AG08395 (cell line): ENCODE data around the gene SPATA13.

Source experiments
- DNase-seq: peaks from one replicate; pipeline ENCODE4 v3.0.0; 2012; ENCODE audit warnings: mixed read lengths, low spot score

SPATA13 gene

DNA sequence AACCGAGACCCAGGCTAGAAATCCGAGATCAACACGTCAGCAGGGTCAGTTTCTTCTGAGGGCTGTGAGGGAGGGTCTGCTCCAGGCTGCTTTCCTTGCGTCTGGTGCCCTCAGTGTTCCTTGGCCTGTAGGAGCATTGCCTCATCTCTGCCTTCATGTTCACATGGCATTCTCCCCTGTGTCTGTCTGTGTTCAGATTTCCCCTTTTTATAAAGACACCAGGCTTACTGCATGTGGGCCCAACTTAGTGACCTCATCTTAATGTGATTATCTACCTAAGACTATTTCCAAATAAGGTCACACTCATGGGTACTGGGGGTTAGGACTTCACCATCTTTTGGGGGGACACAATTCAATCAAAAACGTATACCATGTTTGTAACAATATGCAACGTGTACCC lies 91.6 kb downstream of the SPATA13 start:
- no peak for DNase-seq

DNA sequence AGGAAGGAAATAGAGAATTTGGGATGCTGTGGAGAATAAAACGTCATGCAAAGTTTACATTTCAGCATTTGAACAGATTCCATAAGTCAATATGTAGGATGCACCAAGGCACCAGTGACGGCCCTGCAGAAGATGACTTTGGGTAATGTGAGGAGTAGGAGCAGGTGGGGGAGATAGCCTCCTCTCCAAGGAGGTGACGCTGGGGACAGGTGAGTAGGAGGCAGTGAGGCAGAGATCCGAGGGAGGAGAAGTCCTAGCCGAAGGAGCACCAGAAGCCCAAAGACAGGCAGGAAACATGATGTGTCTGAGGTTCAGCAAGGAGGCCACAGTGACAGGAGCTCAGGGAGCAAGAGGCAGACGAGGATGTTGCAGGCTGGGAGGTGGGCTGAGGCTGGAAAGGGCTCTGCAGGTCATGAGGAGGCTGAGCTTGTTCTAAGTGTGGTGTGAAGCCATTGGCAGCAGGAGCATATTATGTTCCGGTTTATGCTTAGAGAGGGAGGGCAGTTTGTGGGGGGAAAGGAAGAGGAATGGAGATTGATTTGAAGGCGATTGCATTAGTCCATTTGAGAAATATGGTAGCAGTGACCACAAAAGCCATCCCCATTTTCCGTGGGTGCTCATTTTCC lies 93.1 kb downstream of the SPATA13 start:
- DNase-seq = no peak

DNA sequence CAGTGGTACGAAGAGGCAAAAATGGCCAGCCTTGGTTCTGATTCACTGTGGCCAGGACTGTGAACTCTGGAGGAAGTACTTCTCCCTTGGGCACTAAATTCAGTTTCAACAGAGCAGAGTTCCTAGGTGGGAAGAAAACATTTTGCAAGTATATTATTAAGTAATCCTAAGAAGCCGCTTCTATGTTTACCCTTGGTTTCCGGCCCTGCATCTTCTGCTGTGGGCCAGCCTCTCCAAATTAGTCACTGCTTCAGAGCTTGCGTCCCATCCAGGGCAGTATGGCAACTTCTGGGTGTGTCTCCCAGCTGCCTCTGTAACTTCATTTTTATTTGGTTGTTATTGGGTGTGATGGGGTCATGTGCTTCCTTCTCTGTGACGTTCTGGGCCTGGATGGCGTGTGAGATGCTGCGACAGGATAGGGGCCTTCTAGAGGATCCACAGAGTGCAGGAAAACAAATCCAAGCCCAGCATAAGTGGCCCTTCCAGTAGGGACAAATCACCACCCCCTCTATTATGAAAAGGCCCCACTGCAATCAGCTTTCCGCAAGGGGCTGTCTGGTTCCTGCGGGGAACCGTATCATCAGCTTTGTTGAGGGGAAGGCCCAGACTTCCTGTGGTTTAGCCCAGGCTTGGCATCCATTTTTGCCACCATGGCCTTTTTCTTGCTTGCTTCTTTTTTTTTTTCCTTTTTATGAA lies 93.8 kb downstream of the SPATA13 start:
- DNase-seq = no peak

DNA sequence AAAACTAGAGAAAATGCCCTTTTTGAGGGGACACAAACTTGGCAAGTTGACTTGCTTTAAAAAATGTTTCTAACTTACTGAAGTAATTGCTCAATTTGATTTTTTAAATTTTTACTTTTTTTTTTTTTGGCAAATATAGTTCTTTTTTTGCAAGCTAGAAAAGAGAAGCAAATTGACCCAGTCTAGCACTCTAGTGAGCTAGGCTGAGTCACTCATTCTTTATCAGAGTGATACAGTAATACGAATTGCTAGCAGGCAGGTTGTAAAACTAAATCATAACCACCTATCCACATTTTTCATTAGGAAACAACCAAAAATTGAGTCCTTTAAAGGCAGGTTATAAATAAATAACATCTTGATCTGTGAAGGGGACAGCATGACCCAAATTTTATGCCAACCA lies 97.0 kb downstream of the SPATA13 start:
- DNase-seq = no peak

DNA sequence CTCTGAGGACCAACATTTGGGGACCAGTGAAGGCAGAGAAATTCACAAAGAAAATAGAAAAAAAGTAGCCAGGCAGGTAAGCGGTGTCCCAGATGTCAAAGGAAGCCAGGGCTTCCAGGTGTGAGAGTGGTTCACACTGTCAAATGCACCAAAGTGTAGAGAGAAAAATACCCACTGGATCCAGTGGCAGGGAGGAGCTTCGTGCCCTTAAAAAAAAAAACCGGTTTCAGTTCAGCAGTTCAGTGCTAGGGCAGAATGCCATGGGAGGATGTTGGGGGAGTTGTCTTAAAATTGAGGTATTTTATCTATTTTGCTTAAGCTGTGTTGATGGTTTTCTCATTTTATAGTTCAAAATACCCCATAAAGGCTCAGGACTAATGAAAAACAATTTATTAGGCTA lies 101.0 kb downstream of the SPATA13 start:
- no peak for DNase-seq

DNA sequence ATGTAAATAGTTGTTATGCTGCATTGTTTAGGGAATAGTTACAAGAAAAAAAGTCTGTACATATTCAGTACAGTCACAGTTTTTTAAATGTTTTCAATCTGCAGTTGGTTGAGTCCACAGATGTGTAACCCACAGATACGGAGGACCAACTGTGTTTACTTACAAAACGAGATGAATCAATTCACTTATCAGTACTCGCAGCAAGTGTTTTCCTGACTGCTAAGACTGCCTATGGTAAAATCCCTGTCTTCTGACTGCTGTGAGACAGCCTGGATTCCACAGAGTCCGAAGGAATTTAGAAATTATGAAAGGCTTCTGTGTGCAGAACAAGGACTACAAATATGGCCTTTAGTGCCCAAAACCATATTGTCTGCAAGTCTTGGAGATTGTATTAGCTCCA lies 103.1 kb downstream of the SPATA13 start:
- DNase-seq = peak; percentile 14

DNA sequence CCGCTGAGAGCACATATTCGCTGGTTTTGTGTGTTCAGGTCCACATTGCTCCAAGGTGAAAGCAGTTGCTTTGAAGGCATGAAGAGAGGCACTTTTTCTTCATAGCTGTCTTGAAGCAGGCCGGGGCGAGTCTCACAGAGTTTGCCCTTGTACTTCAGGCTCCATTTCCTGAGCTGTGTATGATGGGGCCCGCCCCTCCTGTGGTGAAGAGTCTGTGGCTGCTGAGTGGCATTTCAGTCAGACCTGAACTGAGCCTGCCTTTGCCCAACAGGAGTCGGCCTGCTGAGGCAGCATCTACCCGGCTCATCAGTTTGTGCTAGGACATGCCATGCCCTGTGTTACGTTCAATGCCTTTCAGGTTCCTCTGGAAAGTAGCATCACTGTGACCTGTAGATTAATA lies 104.5 kb downstream of the SPATA13 start:
- DNase-seq = no peak

DNA sequence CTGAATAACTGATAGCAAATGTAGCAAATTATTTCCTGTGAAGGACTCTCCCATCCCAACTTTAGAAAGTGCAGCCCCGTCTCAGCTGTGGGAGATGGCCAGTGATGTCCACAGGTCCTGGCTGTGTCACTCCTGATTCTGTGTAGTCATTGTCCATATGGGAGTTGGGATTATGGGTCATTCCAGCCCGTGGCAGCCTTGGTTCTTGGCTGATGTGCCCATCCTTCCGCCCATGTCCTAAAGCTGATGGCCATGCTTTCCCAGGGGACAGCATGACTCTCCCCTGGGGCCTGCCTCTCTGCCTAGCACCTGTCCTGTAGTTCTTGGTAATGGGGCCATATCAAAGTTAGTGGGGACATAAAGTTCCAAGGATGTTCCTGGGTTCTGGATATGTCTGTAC lies 104.9 kb downstream of the SPATA13 start:
- DNase-seq = no peak

DNA sequence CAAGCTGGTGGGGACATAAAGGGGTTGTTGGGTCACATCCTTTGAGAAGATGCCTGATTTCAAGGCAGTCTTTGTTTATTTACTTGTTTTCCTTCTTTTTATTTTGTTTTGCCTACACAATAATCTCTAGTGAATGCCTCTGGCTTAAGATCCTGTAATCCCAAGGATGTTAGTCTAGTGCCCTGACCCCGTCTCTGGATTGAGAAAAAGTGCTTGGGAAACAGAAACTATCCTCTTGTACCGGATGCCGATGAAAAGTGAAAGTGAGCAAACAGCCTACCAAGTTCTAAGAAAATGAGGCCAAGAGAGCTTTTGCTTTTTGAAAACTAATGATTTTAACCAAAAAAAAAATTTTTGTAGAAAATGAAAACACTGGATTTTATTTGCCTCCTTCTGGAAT lies 106.8 kb downstream of the SPATA13 start:
- peak; percentile 54 for DNase-seq

DNA sequence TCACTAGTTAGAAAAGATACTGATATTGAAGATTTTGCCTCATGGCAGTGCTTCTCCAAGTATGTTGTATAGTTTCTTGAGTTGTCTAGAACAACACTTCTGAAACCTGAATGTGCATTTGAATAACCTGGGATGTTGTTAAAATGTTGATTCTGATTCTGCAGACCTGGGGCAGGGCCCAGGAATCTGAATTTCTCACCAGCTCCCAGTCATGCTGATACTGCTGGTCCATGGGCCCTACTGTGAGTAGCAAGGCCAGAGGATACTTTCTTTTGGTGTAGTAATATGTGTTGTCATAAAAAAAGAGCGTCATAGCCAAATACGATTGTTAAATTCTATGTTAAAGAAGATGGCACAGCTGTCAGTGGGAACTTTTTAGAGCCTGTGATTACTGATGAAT lies 107.3 kb downstream of the SPATA13 start:
- DNase-seq = no peak

DNA sequence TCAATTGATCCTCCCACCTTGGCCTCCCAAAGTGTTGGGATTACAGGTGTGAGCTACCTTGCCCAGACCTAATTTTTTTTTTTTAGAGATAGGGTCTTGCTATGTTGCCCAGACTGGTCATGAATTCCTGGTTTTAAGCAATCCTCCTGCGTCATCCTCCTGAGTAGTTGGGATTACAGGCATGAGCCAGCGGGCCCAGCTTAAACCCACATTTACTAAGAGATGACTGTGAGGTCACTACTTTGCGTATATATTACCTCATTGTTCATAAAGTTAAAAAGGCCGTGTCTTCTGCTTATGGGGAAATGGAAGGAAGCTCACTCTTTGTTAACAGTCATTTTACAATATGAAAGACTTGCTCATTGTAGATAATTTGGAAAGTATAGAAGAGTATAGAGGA lies 109.3 kb downstream of the SPATA13 start:
- DNase-seq = no peak

DNA sequence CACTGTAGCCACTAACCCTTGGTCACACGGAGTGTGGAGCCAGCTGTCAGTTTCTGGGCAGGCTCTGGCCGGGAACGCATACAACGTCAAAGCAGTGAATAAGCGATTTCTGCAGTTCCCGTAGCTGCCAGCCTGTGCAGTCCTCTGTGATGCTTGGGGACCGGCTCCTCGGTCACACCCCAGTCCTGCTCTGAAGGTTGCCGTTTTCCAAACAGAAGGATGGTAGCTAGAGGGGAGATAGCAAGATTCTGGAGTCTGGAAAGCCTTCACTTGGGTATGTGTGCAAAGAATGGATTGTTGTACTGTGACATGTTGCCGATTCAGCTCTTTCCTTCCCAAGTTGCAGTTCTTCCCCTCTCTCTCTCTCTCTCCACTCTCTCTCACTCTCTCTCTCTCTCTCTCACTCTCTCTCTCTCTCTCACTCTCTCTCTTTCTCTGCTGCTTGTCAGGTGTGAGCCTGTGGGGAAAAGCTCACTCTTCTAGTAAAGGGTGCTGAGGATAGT lies 110.2 kb downstream of the SPATA13 start:
- DNase-seq = peak; percentile 72

DNA sequence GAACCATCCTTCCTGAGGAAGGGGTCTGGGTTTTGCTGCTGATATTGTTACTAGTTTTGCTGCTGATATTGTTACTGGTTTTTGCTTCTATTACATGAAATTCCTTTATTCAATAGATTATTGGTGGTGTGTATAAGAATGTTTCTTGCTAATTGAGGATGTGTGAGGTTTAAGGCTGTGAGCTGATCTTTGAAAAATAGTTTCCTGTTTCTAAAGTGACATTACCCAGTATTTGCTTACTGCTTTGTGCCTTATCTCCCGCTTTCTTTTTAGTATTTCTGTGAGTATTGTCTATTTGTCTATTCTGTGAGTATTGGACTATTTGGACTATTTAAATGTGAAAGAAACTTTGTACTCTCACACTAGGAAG lies 110.7 kb downstream of the SPATA13 start:
- no peak for DNase-seq

DNA sequence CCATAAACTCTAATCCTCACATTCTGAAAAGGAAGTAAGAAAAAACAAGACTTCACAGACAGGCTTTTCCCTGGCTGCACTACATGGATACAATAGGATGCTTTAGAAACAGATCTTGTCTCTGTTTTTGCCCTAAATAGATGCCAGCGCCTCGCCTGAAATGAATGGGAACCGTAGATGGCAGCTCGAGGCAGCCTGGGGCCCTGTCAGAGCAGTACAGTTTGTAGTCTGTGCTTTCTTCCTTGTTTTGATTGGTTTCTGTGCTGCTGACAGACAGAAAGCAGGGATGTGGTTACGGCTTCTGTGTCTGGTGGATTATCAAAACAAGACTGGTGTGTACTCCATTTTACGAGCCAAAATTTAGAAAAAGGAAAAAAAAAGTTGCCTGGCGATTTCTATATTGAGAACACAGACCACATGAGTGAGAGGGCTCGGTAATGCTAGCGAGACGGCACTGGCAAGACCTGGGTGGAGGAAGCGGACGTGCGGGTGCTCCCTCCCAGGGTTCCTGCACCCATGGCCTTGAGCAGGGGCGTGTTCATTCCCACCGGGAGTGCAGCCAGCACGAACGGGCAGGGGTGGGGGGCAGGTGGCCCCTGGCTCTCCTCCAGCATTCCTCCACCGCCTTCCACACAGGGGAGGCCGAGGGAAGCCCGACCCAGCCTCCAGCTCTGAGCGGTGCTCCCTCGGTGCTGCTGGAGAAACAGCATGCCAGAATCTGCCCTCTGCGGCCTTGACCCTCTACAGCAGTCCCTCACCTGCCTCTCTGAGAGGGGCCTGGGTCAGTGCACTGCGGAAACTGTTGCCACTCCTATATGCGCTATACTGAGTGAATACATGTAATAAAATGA lies 111.3 kb downstream of the SPATA13 start:
- peak; percentile 49 for DNase-seq

DNA sequence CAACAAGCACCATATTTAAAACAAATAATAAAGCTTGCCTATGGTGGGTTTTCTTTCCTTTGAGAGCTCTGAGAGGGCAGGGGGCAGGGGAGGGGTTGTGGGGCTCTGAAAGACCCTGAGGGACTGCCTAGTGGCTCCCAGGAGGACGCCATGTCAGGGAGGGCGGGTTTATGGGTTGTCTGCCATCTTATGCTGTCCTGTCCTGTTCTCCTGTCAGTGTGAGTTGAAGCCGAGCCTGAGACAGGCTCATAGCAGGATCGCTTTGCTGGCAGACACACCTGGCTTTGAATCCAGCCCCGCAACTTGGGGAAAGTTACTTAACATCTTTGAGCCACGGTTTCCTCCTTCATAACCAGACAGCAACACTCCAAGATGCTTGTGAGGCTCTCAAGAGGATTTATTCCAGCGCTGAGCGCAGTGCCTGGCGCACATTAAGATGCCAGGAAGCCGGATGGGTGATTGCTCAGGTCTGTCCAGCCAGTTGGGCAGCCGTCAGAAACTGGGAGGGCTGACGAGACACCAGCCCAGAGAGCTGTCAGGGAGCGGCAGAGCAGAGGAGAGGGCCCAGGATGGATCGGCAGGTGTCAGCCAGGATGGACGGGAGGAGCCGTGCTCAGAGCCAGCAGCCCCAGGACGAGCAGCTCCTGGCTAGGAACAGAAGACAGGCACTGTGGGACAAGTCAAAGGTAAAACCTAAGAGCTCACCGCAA lies 112.1 kb downstream of the SPATA13 start:
- no peak for DNase-seq

DNA sequence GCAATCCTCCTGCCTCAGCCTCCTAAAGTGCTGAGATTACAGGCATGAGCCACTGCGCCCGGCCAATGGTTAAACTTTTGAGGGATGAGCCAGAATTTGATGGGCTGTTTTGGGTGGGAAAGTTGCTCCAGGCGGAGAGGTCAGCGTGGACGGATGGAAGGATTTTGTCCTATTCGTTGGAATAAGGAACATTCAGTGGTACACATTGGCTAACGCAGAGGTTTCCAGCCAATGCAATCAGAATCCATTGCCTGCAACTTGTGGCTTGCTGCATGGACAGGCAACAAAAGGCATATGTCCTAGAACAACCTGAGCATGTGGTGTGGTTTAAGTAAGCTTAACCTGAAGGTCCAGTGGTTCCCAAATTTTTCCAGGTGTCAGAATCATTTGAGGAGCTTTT lies 113.4 kb downstream of the SPATA13 start:
- no peak for DNase-seq

DNA sequence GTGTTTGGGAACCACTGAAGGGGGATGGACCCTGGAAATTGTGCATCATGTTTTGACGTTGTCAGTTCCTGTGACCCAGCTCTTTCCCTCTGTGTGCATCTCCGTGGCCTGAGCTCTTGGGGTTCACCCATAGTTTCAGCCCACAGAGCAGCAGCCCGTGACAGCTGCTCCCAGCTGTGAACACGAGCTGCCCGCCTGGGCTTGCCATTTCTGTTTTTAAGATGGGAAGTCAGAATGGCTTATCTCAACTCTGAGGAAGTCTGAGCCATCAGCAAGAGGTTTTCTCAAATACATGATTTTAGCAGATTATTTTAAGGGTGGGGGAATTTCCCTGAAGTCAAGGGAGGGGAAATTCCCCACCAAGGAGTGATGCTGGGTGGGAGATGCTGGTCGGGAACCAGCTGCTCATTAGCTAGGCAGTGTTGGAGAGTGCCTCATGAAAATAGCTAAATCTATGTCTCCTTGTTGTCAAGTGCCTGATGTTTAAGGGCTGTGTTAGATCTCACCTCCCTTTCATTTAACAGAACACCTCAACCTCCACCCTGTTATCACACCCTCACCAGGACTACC lies 114.0 kb downstream of the SPATA13 start:
- no peak for DNase-seq

DNA sequence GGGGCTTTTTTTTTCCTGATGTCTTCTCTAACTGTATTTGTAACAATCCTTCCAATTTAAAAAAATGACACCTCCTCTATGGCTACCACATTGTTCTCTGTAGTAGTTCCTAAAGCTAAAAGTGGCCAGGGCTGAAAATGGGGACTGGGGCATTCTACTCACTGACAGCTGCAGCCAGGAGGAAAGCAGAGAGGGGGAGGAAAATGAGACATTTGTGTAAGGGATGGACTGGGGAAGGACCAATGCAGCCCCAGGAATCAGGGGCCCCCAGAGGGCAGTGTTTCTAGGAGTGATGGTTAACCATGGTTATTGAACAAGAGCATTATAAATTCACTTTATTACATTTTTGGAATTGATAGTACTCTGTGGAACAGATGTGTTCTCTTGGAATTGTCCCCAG lies 114.5 kb downstream of the SPATA13 start:
- no peak for DNase-seq

DNA sequence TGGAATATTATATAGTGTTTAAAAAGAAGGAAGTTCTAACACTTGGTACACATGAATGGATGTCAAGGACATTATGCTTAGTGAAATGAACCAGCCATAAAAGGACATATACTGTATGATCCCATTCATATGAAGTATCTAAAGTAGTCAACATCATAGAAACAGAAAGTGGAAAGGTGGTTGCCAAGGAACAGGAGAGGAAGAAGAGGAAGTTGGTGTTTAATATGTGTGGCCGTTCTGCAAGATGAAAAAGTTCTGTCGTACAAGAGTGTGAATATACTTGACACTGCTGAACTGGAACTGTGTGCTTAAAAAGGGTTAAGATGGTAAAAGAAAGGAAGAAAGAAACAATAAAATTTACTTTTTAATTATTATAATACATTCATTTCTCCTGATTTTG lies 115.8 kb downstream of the SPATA13 start:
- no peak for DNase-seq

DNA sequence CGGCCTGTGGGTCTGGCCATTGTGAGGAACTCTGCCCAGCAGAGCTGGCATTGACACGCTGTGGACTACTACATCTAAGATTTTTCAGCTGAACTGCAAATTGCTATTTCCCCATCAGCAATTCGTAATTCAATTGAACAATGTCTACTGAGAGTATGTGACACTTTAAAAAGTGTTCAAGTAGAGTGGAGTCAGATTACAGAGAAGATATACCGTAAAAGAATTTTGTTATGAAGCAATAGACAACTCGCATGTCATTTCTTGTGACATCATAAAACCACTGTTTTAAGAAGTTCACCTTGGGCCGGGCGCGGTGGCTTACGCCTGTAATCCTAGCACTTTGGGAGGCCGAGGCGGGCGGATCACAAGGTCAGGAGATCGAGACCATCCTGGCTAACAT lies 116.3 kb downstream of the SPATA13 start:
- DNase-seq = no peak

DNA sequence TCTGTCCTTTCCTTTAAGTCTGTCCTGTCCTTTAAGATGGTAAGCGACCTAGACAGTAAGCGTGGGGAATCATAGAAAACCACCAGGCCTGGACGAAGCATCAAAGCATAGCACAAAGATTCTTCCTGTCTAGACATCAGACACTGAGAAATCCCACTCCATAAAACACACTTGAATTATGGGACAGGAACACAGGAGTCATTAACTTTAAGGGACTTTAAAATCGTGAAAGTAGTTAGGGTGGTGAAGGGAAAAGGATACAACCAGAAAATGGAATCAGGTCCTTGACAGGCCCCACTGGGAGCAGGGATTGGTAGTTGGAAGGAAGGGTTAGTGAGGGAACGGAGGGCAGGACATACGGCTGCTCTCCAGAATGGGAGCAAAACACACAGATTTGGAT lies 117.2 kb downstream of the SPATA13 start:
- no peak for DNase-seq
